GM21723 (cell line): ENCODE data around the gene PROZ.

Source experiments
- ATAC-seq: cut with Tn5 transposase; IDR thresholded peaks from one replicate; pipeline ENCODE4 v1.9.1; 2021; ENCODE audit warnings: mild to moderate bottlenecking, moderate library complexity; ENCODE audit not compliant: unreplicated experiment

The PROZ gene

DNA sequence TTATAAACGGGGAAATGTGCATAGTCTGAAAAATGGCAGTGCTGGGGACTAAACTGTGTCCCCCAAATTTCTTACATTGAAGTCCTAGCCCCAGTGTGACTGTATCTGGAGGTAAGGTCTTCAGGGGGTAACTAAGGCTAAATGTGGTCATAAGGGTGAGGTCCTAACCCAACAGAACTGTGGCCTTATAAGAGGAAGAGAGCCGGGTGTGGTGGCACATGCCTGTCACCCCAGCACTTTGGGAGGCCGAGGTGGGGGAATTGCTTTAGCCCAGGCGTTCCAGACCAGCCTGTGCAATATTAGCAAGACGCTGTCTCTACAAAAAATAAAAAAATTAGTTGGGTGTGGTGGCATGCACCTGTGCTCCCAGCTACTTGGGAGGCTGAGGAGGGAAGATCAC, 17.8 kb downstream of the PROZ start:
- ATAC-seq: no peak

DNA sequence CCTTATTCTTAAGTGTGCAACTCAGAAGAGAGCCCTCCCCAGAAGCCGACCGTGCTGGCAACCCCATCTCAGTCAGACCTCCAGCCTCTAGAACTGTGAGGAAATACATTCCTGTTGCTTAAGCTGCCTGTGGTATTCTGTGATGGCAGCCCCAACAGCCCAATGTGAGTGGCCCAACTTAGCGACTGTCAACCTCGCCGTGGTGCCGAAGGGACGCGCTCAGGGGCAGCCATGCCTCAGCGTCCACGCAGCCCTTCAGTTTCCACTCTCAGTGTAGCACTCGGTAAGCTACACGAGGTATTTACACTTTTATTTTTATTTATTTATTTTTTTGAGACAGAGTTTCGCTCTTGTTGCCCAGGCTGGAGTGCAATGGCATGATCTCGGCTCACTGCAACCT, 18.4 kb downstream of the PROZ start:
- ATAC-seq: no peak

DNA sequence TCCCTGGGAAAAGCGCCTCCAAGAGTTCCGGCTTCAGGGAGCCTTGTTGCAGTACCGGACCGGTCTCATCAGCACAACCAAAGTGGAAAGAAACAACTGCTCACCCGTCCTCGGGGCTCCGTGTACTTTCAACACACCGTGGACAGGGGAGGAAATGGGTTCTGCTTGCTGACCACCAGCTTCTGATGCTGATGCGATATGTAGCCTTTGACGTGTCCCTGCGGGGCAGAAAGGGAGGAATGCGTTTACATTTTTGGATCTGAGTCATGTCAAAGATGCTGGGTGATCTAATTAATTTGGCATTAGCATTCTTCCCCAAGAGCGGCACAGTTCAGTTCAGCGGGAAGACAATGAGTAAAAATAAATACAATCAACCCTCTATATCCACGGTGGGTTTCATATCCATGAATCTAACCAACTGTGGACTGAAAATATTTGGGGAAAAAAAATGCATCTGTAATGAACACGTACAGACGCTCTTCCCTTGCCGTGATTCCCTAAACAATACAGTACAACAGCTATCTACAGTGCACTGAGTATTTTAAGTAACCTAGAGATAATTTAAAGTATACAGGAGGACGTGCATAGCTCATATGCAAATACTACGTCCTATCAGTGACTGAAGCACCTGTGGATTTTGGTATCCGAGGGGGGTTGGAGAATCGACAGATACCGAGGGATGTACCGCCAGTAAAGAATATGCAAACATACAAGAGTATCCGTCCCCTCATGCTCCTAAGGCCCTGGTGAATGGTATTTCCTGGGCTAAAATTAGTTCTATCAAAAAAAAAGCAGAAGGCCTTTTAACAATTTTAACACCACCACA, 19.8 kb downstream of the PROZ start:
- ATAC-seq: no peak

DNA sequence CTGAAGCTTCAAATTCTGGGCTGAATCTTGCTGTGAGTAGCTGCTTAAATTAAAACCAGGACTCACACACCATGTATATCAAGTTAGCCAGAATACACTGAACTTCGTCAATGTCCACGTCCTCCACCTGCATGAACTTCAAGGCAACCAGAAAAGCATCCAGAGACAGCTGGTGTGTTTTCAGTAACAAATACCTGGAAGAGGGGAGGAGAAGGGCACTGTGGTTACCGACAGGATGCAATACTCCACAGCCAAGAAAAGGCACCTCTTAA, 20.4 kb downstream of the PROZ start:
- ATAC-seq: no peak

DNA sequence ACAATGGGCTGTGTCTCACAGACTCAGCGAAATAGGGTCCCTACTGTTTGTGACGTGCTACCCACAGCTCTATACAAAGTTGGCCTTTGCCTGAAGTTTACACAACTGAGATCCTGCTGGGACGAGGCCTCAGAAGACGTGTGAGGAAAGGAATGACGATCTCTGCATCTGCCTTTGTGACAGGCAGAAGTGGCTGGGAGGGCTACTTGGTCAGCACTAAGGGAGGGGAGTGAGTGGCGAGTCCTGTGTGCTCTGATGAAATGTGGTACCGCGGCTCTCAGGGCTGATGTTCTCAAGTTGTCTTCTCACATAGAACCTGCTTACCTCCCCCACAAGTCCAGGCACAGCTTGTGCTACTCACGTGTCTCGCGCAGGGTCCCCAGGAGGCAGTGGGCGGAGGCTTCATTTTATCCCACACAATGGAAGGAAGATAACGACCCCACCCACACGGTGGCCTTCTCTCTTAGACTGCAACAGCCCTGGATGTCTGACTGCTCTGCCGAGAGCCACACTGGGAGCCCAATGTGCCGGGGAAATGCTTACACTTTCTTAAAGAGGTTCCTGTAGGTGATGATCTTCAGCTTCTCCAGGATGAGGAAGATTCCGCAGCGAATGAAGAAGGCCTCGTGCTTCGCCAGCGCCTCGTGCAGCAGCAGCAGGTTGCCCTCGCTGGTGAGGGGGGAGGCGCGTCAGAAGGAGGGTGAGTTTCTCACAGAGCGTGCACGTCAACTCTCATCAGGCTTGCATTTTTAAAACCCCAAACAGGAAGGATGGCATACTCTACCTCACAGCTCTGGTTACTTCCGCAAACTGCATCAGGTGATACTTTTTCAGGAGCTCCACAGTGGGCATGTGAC, 21.2 kb downstream of the PROZ start:
- no peak for ATAC-seq

DNA sequence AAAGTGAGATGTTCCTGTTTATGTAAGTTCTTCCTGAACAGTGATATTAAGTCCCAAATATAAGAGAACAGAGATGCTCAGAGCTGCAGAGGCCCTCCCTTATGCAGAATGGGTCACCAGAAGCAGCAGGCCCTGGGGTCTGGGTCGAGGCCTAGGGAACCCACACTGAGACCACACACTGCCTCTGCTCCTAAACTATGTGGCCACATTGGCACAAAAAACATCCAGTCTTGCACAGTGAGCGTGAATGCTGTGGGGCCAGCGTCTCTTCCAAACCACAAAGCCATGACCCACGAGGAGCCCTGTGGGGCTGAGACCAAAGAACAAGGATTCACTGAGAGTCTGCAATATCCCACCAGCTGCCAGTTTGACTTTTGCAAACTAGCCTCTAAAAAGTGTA, 23.6 kb downstream of the PROZ start:
- no peak for ATAC-seq

DNA sequence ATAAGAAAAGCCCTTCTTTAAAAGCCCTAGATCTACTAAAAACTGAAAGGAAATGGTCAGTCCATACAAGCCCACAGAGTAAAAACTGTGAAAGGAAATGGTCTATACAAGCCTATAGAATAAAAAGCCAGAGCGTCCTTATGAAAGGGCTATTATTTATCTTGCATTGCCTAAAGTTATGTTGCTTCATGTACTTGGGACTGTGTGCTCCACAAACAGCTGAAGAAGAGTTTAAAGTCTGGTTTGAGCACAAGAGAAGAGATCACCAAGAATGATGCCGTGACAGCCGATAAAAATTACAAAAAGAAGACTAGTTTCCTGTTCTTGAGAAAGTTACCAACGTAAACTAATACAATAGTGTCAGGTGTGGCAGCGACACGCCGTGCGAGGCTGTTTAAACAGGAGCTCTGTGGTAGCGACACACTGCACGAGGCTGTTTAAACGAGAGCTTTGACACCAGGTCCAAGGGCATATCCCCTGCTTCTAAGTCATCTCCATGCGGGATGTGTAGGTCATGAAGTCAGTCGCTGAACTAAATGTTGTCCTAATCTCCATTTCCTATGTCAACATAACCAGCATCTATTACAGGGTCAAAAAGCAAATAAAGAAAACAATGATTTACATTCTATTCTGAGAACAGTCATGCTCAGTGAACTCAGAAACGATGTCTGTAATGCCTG, 25.1 kb downstream of the PROZ start:
- no peak for ATAC-seq

DNA sequence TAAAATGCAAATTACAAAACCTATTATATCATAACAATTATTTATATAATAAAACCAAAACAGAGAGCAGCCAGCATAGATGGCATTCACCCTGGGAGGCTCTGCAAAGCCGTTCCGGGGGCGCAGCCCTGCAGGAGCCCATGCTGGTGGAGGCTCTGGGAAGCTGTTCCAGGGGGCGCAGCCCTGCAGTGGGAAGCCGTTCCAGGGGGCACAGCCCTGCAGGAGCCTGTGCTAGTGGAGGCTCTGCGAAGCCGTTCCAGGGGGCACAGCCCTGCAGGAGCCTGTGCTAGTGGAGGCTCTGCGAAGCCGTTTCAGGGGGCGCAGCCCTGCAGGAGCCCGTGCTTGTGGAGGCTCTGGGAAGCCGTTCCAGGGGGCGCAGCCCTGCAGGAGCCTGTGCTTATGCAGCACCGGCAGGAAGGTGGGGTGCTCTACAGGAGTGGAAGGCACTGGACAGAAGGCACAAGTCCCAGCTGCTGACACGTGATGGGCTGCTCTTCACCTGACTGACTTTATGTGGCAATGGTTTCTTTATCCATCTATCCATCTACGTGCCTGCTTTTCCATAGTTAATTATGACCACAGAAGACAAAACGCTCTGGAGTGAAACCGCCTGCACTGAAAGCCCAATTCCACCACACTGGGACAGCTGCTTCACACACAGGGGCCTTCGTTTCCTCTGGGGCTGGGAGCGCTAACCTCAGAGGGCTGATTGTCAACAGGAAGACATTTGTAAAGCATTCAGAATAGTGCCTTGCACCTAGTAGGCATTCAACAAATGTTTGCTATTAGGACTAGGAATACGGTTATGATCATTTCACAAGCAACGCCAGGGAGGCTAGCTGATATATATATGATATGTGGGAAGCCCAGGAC, 26.4 kb downstream of the PROZ start:
- no peak for ATAC-seq

DNA sequence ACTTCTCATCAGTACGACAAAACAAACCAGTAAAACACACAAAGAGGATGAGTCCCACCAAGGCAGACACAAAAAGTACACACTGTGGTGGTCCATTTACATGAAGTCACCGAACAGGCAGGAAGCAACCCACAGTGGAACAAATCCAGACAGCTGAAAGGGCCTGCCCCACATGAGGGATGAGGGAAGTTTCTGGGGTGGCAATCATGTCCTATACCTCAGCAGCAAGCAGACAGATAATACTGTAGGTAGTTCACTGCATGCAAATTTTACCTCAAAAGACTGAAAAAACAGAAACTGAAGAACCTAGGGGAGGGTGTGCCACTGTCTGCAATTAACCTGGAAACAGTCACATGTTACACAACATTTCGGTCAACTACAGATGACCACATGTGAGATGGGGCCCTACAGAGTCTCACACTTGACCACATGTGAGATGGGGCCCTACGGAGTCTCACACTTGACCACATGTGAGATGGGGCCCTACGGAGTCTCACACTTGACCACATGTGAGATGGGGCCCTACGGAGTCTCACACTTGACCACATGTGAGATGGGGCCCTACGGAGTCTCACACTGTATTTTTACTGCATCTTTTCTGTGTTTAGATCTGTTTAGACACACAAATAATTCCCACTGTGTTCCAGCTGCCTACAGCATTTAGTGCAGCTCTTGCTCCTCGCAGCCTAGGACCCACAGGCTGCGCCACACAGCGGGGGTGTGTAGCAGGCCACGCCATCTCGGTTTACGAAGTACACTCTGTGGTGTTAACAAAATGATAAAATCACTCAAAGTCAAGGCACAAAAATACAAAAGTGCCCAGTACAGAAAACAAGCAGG, 27.8 kb downstream of the PROZ start:
- ATAC-seq: peak; percentile 94

DNA sequence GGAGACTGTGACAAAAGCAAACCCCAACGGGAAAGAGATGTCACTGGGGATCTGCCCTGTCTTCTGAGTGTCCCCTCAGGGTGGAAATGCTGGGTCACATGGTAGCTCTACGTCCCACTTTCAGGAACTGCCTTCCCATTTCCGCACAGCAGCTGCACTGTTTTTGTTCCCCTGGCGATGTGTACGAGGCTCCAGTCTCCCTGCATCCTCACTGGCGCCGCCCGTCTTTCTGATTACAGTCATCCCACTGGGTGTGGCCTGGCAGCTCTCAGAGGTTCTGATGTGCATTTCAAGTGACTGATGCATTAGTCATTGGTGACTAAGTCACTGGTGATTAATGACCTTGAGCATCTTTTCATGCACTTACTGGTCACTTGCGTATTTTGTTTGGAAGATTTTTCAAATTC, 28.8 kb downstream of the PROZ start:
- ATAC-seq: no peak

DNA sequence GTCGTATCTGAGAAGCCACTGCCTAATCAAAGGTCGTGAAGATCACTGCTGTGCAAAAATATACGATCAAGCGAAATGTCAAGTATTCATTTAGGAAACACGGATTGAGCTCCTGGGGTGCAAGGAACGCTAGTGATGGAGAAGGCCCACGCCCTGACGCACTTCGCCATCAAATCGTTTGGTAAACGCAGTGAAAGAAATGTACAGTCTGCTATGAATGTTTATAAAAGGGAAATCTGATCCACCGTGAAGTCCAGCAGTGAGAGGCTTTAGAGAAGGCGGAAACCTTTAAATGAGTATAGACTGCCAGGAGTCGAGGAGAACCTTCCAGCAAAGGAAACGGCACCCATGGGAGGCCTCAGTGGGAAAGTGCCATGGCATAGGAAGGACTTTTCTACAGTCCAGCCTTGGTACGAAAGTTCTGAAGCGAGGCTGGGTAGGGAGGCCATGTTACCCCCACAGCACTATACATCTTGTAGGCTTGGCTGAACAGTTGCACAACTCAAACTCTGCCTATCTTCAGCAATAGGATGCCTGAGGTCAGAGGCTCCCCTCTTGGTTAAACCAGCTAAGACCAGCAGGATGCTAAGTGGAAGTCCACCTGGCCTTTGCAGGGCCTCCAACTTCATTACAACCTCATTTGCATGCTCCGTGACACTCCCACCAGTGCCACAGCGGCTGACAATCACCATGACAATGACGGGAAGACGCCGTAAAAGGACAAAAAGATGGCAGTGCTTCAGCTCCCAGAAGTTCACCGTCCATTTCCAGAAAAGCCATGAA, 29.6 kb downstream of the PROZ start:
- ATAC-seq: no peak

DNA sequence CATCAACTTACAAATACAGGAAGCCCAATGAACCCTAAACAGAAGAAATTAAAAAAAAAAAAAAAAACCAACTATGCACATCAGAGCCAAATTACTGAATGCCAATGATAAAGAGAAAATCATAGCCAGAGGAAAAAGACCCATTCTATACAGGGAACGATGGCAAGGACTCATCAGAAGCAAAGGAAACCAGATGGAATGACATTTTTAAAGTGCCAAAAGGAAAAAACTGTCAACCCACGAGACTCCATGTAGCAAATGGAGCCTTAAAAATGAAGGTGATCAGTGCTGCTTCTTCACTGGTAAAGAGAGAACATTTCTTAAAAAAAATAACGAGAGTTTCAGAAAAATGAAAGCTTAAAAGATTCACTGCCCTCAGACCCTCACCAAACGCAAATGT, 31.7 kb downstream of the PROZ start:
- no peak for ATAC-seq

DNA sequence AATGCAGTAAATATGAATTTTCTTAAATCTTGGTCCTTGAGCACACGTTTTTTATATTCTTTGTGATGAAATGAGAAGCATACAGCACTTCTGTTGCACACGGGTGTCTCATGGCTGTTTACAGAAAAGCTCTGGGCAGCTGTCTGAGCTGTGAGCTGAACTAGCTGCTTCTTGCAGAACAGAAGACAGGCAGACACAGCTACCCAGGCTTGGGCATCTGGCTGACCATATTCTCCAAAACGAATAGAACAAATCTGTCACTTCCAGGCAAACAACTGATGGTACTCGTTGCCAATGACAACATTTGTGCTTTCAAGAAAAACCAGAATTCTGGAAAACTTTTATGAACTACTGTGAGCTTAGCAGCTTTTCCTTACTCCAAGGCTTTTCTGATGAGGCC, 33.8 kb downstream of the PROZ start:
- ATAC-seq: no peak

DNA sequence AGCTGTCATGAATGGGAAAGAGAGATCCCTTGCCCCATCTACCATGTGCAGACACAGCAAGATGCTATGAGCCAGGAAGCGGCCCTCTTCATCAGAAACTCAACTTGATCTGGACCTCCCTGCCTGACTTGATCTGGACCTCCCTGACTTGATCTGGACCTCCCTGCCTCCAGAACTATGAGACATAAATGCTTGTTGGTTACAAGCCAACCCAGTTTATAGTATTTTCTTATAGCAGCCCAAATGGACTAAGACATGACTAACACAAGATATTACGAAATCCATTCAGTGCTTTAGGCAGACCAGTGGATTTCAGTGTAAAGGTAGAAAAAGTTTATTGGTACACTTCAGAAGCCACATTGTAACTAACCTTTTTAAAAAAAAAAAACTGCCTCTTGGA, 34.5 kb downstream of the PROZ start:
- no peak for ATAC-seq

DNA sequence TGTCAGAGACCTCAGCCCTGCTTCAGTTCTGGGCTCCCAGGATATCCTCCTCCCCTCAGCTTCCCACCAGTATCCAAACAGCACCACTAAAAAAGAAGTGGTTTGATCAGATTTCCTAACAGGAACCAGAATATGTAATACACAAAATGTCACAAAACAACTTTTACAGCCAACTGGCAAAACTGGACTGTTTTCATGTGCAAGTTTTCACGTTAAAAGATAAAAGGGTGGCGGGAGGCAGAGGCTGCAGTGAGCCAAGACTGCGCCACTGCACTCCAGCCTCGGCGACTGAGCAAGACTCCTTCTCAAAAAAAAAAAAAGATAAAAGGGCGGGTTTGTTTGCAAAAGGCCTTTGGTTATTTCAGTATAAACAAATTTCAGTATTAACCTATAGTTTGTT, 36.9 kb downstream of the PROZ start:
- ATAC-seq: no peak

DNA sequence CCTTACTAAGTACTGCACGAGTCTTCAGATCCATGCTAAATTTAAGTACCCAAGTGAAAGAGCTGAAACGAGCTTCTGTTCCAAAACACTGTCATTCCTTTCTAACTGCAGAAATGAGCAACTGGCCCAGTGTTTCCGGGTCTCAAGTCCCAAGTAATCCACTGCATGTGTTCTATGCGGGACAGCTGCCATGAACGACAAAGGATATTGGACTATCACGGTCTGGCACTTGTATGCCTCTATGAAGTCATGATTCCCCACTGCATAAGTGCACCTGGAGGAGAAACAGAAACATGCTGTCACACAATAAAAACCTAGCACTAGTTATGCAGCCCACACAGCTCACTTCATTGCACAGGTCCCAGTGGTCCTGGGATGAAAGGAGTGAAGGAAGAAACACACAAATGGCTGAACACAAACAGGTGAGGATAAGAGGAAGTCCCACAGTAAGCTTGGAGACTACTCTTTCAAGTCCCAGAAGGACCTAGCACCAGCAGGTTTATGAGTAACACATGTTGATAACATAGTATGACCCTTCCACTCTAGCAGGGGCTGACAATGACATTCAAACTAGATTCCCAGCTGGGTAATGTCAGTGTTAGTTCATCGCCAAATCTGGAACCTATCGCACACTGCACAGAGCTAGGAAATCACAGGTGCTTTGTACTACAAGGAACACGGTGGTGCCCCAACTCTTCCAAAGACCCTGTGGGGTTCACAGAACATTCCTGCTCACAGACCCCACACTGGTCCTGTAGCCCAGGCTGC, 38.7 kb downstream of the PROZ start:
- no peak for ATAC-seq

DNA sequence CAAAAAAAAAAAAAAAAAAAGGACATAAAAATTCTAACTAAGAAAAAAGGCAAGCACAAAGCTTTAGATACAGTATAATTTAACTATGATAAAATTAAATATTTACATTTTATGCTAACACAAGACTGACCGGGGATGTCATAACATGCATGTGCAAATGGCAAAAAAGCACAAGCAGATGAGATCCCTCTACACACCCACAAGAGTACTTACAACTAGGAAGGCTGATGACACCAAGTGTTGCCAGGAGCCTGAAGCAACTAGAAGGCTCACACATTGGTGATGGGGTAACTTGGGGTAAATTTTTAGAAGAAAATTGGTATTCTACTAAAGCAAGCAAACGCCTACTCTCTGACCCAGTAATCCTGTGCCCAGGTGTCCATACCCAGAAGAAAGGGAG, 43.4 kb downstream of the PROZ start:
- no peak for ATAC-seq

DNA sequence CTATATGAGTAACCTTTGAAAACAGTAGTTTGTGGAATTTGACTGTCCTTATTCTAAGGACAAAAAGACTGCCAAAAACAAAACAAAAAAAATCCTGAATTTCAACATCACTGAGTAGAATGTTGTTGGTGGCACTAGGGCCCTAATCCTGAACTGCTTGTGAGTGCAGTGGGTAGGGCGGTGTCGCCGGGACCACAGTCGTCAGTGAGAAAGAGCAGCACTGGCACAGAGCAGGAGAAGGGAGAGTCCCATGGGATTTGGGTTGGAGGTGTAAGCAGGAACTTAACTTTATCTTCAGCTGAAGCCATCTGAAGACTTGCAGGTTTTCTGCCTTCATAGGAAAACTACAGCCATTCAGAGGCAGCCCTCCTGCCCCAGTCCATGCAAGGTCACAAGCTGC, 44.5 kb downstream of the PROZ start:
- no peak for ATAC-seq
